ENCODE data around the gene PSD4. TPM values are rescaled to one million over a fixed set of nuclear protein-coding genes. Genes with fewer than 3 reads are reported as not detected.

Gene PSD4
- polyA plus RNA-seq, 1 of the 3 experiments (the other 2 are of a cell fraction): 0.35 TPM

GRCh38 chr2:113232740-113233139 is 59.0 kb downstream of the PSD4 start:
- POLR2A ChIA-PET: no interaction called here
- CTCF ChIA-PET: interaction anchor here (0.8 to 2.3 kb wide), 5 partner anchors 12 to 137 kb away, joined by 3 to 7 read pairs (median 4); no protein-coding TSS in a partner anchor
- 90% methylated on average over 6 of the region's 6 CpGs for WGBS (ENCODE audit: low lambda C conversion rate)

GRCh38 chr2:113233593-113234550 is 60.1 kb downstream of the PSD4 start:
- CTCF ChIA-PET: interaction anchor here (1.1 to 2.4 kb wide), 3 partner anchors 12 to 30 kb away, joined by 3 to 15 read pairs (median 4); no protein-coding TSS in a partner anchor
- no peaks in the 10 kb centered on the region for H3K27me3 ChIP-seq (ENCODE audit: insufficient read depth)
- WGBS (ENCODE audit: low lambda C conversion rate): 83% methylated on average over 9 of the region's 9 CpGs
- H2AFZ ChIP-seq (ENCODE audit: low read depth): no peak overlapping the region
- no peak overlapping the region for H3K4me2 ChIP-seq
- no peaks in the 10 kb centered on the region; a peak in 1 of 4 replicates for H3K4me1 ChIP-seq (ENCODE audit: control insufficient read depth in 1 of 2, insufficient read depth in 2 of 2, low read depth in 1 of 2, low read length in 1 of 2)
- H3K36me3 ChIP-seq (replicated peaks in 1 of 2; ENCODE audit: control insufficient read depth in 1 of 2, insufficient read depth in 2 of 2, low read length in 1 of 2): no peaks in the 10 kb centered on the region
- no peaks in the 10 kb centered on the region for H3K9me3 ChIP-seq
- no peak overlapping the region for H3K4me3 ChIP-seq (ENCODE audit: low read depth in 2 of 2, low read length in 1 of 2)
- POLR2A ChIA-PET: no interaction called here
- H3F3A ChIP-seq (replicated peaks; ENCODE audit: insufficient read depth): no peaks in the 10 kb centered on the region
- H3K27ac ChIP-seq (ENCODE audit: low read depth in 2 of 2, low read length in 1 of 2): no peak overlapping the region
- TF ChIP-seq JUND (IDR thresholded peaks at IDR 0.05) (no peak), ELF1 (IDR thresholded peaks at IDR 0.05) (no peak), CTCF (IDR thresholded peaks at IDR 0.05) (0 out of 2 replicates have a peak, but pooled peaks have one; percentile 18)
- no peaks in the 10 kb centered on the region for H3K9me2 ChIP-seq
- no peaks in the 10 kb centered on the region for H4K20me1 ChIP-seq (ENCODE audit: insufficient read depth)
- no peaks in the 10 kb centered on the region for H3K79me2 ChIP-seq (ENCODE audit: insufficient read depth)
- no peak overlapping the region for H3K9ac ChIP-seq
- no peak for DNase-seq

More at GRCh38 chr2:113232740-113233139, 59.0 kb downstream of the PSD4 start:
- Histone ChIP-seq H3K36me3 (replicated peaks in 1 of 2; ENCODE audit: control insufficient read depth in 1 of 2, insufficient read depth in 2 of 2, low read length in 1 of 2) (no peaks in the 10 kb centered on the region), H3K9me3 (no peaks in the 10 kb centered on the region), H3K27me3 (ENCODE audit: insufficient read depth) (no peaks in the 10 kb centered on the region), H3K9me2 (no peaks in the 10 kb centered on the region), H3K9ac (no peak overlapping the region), H3K4me2 (no peak overlapping the region), H3K4me3 (ENCODE audit: low read depth in 2 of 2, low read length in 1 of 2) (no peak overlapping the region), H2AFZ (ENCODE audit: low read depth) (no peak overlapping the region), H4K20me1 (ENCODE audit: insufficient read depth) (no peaks in the 10 kb centered on the region), H3K79me2 (ENCODE audit: insufficient read depth) (no peaks in the 10 kb centered on the region), H3K4me1 (ENCODE audit: control insufficient read depth in 1 of 2, insufficient read depth in 2 of 2, low read depth in 1 of 2, low read length in 1 of 2) (no peaks in the 10 kb centered on the region; a peak in 1 of 4 replicates), H3K27ac (ENCODE audit: low read depth in 2 of 2, low read length in 1 of 2) (no peak overlapping the region), H3F3A (replicated peaks; ENCODE audit: insufficient read depth) (no peaks in the 10 kb centered on the region)
- no peak for DNase-seq
- no peak for TF ChIP-seq POLR2AphosphoS5 (IDR thresholded peaks at IDR 0.05; ENCODE audit: low read depth, low read length)
- no peak for TF ChIP-seq FOSL2 (IDR thresholded peaks at IDR 0.05; ENCODE audit: borderline replicate concordance, low read depth)

GRCh38 chr2:113234721-113235346 is 61.1 kb downstream of the PSD4 start:
- no peak overlapping the region for H3K4me2 ChIP-seq
- ChIA-PET POLR2A (no interaction called here), CTCF (interaction anchor here (1.1 to 2.4 kb wide), 2 partner anchors 14 to 31 kb away, joined by 3 to 15 read pairs; no protein-coding TSS in a partner anchor)
- no peaks in the 10 kb centered on the region for H4K20me1 ChIP-seq (ENCODE audit: insufficient read depth)
- no peaks in the 10 kb centered on the region for H3K79me2 ChIP-seq (ENCODE audit: insufficient read depth)
- H3K9me3 ChIP-seq: no peaks in the 10 kb centered on the region
- 96% methylated on average over 16 of the region's 16 CpGs for WGBS (ENCODE audit: low lambda C conversion rate)
- H3K27me3 ChIP-seq (ENCODE audit: insufficient read depth): no peaks in the 10 kb centered on the region
- H2AFZ ChIP-seq (ENCODE audit: low read depth): no peak overlapping the region
- peaks cover 4 to 5% of the 10 kb centered on the region in 2 experiments; a peak in 3 of 4 replicates for H3K4me1 ChIP-seq (ENCODE audit: control insufficient read depth in 1 of 2, insufficient read depth in 2 of 2, low read depth in 1 of 2, low read length in 1 of 2)
- H3F3A ChIP-seq (replicated peaks; ENCODE audit: insufficient read depth): no peaks in the 10 kb centered on the region
- no peak overlapping the region for H3K27ac ChIP-seq (ENCODE audit: low read depth in 2 of 2, low read length in 1 of 2)
- DNase-seq: no peak
- no peaks in the 10 kb centered on the region for H3K9me2 ChIP-seq
- no peak overlapping the region for H3K9ac ChIP-seq
- no peak overlapping the region for H3K4me3 ChIP-seq (ENCODE audit: low read depth in 2 of 2, low read length in 1 of 2)
- no peaks in the 10 kb centered on the region for H3K36me3 ChIP-seq (replicated peaks in 1 of 2; ENCODE audit: control insufficient read depth in 1 of 2, insufficient read depth in 2 of 2, low read length in 1 of 2)
- no peak for TF ChIP-seq SIN3A (IDR thresholded peaks at IDR 0.05; ENCODE audit: borderline replicate concordance, low read depth, low read length)
- no peak for TF ChIP-seq TAF1 (IDR thresholded peaks at IDR 0.05; ENCODE audit: borderline replicate concordance, low read depth, low read length)
- no peak for TF ChIP-seq RAD21 (IDR thresholded peaks at IDR 0.05; ENCODE audit: low read length)
- no peak for TF ChIP-seq GATA2 (CRISPR knock-in tag; IDR thresholded peaks at IDR 0.05)
- no peak for TF ChIP-seq REST (IDR thresholded peaks at IDR 0.05; ENCODE audit: low read depth, low read length)
- no peak for TF ChIP-seq MAX (IDR thresholded peaks at IDR 0.05; ENCODE audit: low read depth)
- TF ChIP-seq CHD2 (IDR thresholded peaks at IDR 0.05; ENCODE audit: low read length, partially characterized antibody): no peak
- TF ChIP-seq NFIC (IDR thresholded peaks at IDR 0.05; ENCODE audit: borderline replicate concordance): no peak
- no peak for TF ChIP-seq EP300 (IDR thresholded peaks at IDR 0.05; ENCODE audit: borderline replicate concordance in 1 of 2, low read depth in 1 of 2, low read length in 1 of 2)

Data from SK-N-SH (cell line).